GM18870 (cell line): ENCODE data around the gene PSAPL1.

ENCODE experiments used
- ATAC-seq: cut with Tn5 transposase; IDR thresholded peaks from one replicate; pipeline ENCODE4 v1.9.1; 2021; ENCODE audit warnings: moderate library complexity; ENCODE audit not compliant: unreplicated experiment

The PSAPL1 gene, protein sequence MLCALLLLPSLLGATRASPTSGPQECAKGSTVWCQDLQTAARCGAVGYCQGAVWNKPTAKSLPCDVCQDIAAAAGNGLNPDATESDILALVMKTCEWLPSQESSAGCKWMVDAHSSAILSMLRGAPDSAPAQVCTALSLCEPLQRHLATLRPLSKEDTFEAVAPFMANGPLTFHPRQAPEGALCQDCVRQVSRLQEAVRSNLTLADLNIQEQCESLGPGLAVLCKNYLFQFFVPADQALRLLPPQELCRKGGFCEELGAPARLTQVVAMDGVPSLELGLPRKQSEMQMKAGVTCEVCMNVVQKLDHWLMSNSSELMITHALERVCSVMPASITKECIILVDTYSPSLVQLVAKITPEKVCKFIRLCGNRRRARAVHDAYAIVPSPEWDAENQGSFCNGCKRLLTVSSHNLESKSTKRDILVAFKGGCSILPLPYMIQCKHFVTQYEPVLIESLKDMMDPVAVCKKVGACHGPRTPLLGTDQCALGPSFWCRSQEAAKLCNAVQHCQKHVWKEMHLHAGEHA

GRCh38 chr4:7434766-7435150, at the start of gene PSAPL1:
TSS of gene PSAPL1 (minus strand) at chr4:7434930. CDS start at chr4:7434879, 51 bp downstream.
- no peak for ATAC-seq

GRCh38 chr4:7481227-7481626, 46.5 kb upstream of the PSAPL1 start:
- no peak for ATAC-seq

- ATAC-seq, result no peak
Measured at GRCh38 chr4:7480423-7480822, 45.7 kb upstream of the PSAPL1 start.

DNA sequence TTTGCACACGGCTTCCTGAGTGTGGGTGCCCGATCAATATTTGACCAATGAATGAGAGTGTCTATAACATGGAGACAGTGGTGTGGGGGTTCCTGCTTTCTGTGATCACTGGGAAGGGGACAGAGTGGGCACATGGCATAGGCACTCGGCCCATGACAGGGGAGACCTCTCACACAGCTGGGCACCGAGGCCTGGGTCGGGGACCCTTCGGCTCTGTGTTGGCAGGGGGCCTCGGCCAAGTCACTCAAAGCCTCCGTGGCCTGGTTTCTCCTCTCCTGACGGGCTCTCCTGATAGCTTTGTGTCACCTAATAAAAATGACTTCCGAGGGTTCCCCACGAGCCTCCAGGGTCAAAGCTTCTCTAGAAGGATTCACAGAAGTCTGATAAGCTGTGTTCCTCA, 43.9 kb upstream of the PSAPL1 start:
- no peak for ATAC-seq

GRCh38 chr4:7477695-7478094, 43.0 kb upstream of the PSAPL1 start:
- ATAC-seq, result no peak

DNA sequence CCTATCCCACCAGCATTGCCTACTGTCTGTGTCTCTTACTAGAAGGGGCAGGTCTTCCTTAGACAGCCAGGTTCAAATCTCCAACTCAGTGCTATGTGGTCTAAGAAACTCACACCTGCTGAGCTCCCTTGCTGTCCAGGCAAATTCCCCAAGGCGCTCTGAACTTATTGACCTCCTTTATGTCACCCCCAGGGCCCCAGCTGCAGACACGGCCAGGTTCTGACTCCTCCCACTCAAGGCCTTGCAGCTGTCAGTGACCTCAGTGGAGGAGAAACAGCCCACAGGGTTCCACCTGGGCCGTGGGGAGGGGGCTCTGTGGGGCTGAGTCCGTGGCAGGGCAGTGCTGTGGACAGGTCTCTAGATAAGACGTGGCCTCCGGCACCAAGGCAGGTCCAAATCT, 42.1 kb upstream of the PSAPL1 start:
- ATAC-seq, result no peak

- no peak for ATAC-seq
Measured at GRCh38 chr4:7475207-7475606, 40.5 kb upstream of the PSAPL1 start.

- no peak for ATAC-seq
Measured at GRCh38 chr4:7474320-7474719, 39.6 kb upstream of the PSAPL1 start.

DNA sequence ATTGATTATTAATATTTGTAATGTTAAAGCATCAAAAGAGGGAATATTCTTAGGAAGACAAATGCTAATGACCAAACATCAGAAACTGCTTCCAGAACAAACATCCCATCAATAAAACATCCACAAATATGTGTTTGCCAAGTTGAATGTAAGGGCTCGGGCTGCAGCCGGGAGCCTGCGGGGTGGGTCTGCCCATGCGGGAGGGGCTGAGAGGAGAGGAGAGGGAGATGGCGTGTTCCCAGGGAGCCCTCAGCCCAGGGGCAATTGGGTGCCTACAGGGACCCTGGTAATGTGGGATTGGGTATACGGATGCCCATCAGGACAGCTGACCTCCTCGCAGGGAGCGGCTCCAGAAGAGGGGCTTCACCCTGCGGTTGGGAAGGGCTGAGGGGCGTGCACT, 38.4 kb upstream of the PSAPL1 start:
- no peak for ATAC-seq

DNA sequence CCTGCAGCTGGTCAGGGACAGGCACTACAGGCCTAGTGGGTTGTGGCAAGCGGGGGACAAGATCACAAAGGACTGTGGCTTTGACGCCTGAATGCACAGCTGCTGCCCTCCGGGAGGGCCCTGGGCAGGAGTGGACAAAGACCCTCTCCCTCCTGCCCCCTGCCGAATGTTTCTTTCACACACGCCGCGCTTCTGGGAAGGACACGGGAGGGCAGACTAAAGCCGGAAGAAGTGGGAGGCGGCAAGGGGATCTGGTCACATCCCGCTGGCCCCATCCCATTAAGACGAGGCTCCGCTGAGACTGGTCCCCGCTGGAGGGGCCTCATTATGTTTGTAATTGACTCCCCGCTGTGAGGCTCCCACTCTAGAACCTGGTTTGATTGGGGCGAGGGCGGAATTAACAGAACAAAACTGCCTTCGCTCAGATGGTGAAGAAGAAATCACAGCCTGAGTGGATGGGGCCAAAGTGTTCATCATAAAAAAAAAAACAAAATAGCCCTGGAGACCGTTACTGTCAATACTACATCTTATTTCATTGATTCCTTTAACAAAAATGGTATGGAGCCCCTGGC, 37.8 kb upstream of the PSAPL1 start:
- no peak for ATAC-seq

DNA sequence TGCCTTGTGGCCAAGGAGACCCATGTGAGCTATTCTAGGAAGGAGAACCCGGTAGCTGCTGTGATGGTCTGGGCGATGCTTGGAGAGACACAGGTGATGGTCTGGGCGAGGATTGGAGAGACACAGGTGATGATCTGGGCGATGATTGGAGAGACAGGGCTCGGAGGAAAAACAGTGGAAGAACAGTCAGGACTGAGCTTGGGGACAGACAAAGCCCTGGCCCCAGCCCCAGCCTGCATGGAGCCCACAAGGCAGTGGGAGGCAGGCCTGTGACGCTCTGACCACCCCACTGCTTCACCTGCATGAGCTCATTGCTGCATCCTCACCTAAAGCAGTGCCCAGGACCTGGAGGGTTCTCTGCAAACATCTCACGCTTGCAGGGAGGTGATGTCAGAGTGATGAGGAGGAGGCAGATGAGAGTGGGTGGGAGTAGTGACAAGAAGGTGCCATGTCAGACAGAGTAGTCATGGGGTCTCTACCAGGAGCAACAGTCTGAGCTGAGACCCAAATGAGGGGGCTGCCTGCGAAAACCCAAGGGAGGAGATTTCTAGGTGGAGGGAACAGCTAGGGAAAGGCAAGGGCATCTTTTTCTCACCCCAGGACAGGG, 35.9 kb upstream of the PSAPL1 start:
- ATAC-seq, result no peak

DNA sequence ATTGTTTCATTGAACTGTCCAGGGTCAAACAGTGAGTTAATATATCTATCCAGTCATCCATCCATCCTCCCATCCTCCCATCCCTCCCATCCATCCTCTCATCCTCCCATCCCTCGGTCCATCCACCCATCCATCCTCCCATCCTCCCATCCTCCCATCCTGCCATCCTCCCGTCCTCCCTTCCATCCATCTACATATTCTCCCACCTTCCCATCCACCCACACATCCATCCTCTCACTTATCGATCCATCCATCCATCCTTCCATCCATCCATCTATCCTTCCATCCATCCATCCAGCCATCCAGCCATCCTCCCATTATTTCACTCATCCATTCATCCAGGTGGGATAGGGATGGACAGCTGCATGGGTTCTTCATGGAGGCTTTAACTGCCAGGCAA, 35.4 kb upstream of the PSAPL1 start:
- no peak for ATAC-seq

DNA sequence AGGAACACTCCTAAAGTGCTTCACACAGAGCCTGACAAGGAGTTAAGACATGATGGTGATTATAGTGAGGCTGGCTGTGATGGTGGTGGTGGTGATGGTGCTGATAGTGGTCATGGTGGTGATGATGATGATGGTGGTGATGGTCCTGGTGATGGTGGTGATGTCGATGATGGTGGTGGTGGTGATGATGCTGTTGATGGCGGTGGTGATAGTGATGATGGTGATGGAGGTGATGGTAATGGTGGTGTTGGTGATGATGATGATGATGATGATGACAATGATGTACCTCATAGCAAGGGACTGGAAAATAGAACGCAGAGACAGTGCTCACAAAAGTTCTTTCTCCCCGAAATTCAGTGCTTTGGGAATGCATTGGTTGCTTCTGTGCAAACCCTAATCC, 34.3 kb upstream of the PSAPL1 start:
- ATAC-seq, result no peak

DNA sequence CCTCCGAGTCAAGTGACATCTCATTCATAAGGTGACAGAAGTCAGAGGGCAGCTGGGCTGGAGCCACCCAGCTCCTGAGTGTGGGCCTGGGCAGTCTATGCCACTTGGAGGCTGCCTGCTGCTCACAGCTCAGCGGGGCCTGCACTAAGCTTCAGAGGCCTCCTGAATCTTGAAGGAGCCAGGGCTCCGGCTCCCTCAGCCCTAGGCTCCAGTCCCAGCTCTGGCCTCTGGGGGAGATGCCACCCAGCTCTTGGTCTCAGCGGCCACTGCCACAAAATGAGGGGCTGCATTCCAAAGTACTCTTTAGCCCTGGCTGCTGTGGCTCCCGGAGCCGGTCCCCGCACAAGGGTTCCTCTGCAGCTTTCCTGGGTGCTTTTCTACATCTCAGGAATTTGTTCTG, 32.7 kb upstream of the PSAPL1 start:
- ATAC-seq, result no peak

DNA sequence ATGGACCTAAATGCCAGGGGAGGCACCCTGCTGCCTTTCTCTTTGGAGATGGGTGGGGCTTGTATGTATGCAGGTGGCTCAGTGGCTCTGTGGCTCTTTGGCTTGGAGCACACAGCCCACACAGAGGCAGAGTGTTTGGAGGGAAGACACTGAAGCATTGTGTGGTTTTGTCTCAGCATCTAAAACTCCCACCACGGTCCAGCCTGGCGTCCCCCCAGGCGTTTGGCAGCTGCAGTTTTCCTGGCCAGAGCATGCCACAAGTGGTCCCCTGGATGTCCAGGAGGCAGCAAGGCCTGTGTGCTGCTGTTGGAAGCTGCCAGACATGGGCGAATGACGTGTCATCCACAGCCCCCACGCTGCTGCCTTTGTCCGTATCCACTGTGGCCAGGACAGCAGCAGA, 32.2 kb upstream of the PSAPL1 start:
- no peak for ATAC-seq

- ATAC-seq, result no peak
Measured at GRCh38 chr4:7466215-7466614, 31.5 kb upstream of the PSAPL1 start.

GRCh38 chr4:7465017-7465416, 30.3 kb upstream of the PSAPL1 start:
- no peak for ATAC-seq

DNA sequence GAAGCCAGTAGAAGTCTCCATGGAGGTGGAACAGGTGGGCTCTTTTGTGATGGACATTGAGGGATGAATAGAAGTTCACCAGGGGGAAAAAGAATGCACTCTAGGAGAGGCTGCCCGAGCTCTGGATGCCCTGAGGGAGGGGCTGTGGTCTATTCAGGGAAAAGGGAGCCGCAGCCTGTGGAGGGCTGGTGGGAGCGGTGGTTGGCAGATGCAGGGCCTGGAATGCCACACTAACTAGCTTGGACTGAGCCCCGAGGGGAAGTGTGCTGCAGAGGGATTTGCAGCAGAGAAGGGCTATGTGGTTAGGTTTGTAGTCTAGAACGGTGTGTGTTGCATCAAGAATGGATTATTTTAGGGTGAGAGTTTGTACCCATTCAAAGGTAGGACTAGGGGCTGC, 29.5 kb upstream of the PSAPL1 start:
- no peak for ATAC-seq

GRCh38 chr4:7463566-7464258, 29.0 kb upstream of the PSAPL1 start:
- no peak for ATAC-seq

DNA sequence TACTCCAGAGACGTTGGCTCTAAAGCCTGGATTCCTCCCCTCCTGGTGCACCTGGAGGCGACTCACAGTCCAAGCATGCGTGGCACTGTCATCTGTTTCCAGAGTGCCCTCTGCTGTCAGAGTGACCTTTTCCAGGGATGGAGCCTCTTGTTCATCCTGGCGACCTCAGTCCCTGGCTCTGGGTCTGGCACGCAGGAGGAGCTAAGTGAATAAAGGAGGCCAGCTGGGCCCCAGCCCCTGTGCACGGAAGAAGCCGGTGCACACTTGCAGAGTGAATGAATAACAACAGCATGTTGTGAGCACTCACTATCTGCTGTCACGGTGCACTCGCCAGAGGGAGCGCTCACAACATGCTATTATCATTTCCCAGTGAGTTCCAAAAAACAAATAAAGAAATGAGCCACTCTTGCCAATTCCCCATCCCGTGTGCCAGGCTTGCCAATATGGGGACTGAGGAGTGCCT, 27.8 kb upstream of the PSAPL1 start:
- no peak for ATAC-seq

DNA sequence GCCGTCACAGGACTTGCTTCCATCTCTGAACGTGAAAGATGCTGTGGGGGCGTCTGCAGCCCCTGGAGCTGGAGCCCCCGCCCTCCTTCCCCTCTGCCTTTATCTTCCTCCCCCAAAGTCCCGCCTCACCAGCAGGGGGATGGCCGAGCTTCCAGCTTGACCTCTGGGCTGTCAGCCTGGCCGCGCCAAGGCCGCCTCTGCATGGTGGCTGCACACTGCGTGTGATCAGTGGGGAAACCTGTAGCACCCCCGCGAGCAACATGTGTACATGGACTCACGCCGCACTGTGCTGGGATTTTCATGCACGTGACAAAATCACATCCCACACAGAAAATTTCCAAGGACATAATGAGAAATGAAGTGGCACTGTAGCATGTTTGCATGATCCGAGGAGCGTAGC, 26.5 kb upstream of the PSAPL1 start:
- ATAC-seq, result no peak
